ENCODE results near the gene TRIM31. TPM values are rescaled to one million over a fixed set of nuclear protein-coding genes. Genes with fewer than 3 reads are reported as not detected.

Gene TRIM31
- total RNA-seq, 1 donor from 2014 or later = 0.35 TPM

DNA sequence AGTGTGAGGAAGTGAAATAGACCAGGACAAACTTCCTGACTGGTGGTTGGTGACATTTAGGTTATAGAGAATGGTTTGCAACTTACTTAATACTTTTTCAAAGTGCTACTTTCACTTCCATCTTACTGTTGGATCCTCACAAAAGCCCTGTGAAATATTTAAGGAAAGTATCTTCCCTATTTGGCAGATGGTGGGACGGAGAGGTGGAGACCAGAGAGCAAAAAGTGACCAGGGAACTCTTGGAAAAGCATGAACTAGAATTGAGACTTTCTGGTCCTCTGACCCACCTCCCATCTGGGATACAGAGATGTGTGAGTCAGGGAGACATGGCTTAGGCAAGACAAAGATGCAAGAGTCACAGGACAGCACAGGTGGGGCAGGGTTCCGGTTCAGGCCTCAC lies 45.1 kb upstream of the TRIM31 start:
- Histone ChIP-seq H3K36me3 (no peaks in the 10 kb centered on the region), H3K9me3 (no peaks in the 10 kb centered on the region), H3K4me3 (no peak overlapping the region), H3K4me1 (peaks cover 4% of the 10 kb centered on the region), H3K27me3 (no peaks in the 10 kb centered on the region), H3K27ac (no peak overlapping the region)
- DNase-seq = no peak
- no peak for ATAC-seq
- TF ChIP-seq, protein P1, sequence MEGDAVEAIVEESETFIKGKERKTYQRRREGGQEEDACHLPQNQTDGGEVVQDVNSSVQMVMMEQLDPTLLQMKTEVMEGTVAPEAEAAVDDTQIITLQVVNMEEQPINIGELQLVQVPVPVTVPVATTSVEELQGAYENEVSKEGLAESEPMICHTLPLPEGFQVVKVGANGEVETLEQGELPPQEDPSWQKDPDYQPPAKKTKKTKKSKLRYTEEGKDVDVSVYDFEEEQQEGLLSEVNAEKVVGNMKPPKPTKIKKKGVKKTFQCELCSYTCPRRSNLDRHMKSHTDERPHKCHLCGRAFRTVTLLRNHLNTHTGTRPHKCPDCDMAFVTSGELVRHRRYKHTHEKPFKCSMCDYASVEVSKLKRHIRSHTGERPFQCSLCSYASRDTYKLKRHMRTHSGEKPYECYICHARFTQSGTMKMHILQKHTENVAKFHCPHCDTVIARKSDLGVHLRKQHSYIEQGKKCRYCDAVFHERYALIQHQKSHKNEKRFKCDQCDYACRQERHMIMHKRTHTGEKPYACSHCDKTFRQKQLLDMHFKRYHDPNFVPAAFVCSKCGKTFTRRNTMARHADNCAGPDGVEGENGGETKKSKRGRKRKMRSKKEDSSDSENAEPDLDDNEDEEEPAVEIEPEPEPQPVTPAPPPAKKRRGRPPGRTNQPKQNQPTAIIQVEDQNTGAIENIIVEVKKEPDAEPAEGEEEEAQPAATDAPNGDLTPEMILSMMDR (IDR thresholded peaks at IDR 0.05) = no peak
- intact Hi-C loops (cut with DNase I) = no loop called here

DNA sequence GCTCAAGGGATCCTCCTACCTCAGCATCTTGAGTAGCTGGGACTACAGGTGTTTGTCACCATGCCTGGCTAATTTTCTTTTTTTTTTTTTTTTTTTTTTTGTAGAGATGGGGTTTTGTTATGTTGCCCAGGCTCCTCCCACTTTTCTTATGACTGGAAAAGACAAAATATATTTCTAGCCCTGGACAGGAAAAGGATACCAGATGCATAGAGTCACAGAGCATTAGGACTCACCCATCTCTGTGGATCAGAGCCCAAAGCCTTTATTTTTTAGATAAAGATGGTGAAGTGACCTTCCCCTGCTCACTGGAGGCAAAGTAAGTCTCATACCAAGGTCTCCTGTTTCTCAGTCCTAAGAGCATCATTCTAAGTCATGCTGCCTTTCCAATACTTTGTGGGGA lies 44.7 kb upstream of the TRIM31 start:
- no peak for DNase-seq
- Histone ChIP-seq H3K4me1 (peaks cover 4% of the 10 kb centered on the region), H3K9me3 (no peaks in the 10 kb centered on the region), H3K36me3 (no peaks in the 10 kb centered on the region), H3K27ac (no peak overlapping the region), H3K4me3 (no peak overlapping the region), H3K27me3 (no peaks in the 10 kb centered on the region)
- ATAC-seq = no peak
- TF ChIP-seq, protein P1 (IDR thresholded peaks at IDR 0.05) = no peak
- intact Hi-C loops (cut with DNase I) = no loop called here

GRCh38 chr6:30156774-30157173 lies 43.9 kb upstream of the TRIM31 start:
- DNase-seq (no peak), ATAC-seq (no peak)
- Histone ChIP-seq H3K36me3 (no peaks in the 10 kb centered on the region), H3K4me1 (peaks cover 4% of the 10 kb centered on the region), H3K27ac (no peak overlapping the region), H3K9me3 (no peaks in the 10 kb centered on the region), H3K4me3 (no peak overlapping the region), H3K27me3 (no peaks in the 10 kb centered on the region)
- TF ChIP-seq, protein P1 (IDR thresholded peaks at IDR 0.05) = no peak
- intact Hi-C loops (cut with DNase I) = no loop called here

GRCh38 chr6:30156262-30156599 lies 43.3 kb upstream of the TRIM31 start:
- Histone ChIP-seq H3K4me3 (no peak overlapping the region), H3K9me3 (no peaks in the 10 kb centered on the region), H3K27me3 (no peaks in the 10 kb centered on the region), H3K27ac (no peak overlapping the region), H3K36me3 (no peaks in the 10 kb centered on the region), H3K4me1 (peaks cover 4% of the 10 kb centered on the region)
- TF ChIP-seq, protein P1 (IDR thresholded peaks at IDR 0.05) = no peak
- DNase-seq = no peak
- intact Hi-C loops (cut with DNase I) = no loop called here
- peak; percentile 87 for ATAC-seq

DNA sequence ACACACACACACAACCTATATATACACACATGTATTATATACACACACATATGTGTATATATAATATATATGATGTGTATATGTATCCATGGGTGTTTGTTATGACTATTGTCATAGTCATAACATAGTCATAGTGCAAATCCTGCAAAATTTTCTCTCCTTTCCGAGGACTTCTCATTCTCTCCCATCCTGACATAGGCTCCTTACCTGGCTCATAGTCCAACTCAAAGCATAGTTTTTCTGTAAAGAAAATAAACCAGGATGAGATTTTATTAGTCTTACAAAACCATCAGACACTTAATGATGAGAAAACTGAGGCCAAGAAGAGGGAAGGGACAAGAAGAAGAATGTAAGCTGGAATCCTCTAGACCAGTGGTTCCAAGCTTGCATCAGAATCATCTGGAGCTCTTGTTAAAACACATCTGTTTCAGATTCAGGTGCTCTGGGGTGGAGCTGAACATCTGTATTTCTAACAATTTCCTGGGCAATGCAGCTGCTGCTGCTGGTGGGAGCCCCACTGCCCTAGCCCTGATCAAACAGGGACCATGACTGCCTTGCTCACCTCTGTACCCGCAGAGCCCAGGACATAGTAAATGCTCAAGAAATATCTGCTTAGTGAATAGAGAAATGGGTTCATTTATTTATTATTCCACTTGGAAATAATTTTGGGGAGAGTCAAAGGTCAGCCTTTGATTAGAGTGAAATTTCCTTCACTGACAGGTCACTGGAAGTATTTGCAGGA lies 42.8 kb upstream of the TRIM31 start:
- Histone ChIP-seq H3K36me3 (no peaks in the 10 kb centered on the region), H3K27me3 (no peaks in the 10 kb centered on the region), H3K4me1 (peaks cover 4% of the 10 kb centered on the region), H3K9me3 (no peaks in the 10 kb centered on the region), H3K27ac (no peak overlapping the region), H3K4me3 (no peak overlapping the region)
- intact Hi-C loops (cut with DNase I) = no loop called here
- no peak for ATAC-seq
- no peak for DNase-seq
- TF ChIP-seq, protein P1 (IDR thresholded peaks at IDR 0.05) = no peak

Measured in upper lobe of right lung (tissue), 1 donor.